PC-3 (cell line): ENCODE measurements around the gene SHBG.

ENCODE experiments used
- EZH2 ChIP-seq: fragments of 300-600 bp; sonication (generic); IDR thresholded peaks from one replicate; pipeline ENCODE4 v1.6.1; 2017; ENCODE audit warnings: antibody characterized with exemption, mild to moderate bottlenecking, low read length; ENCODE audit not compliant: unreplicated experiment
- TF ChIP-seq, protein P1 (sequence below): fragments of 300-600 bp; sonication (generic); conservative IDR thresholded peaks from 2 replicates; pipeline ENCODE4 v1.5.1; 2017; ENCODE audit warnings: antibody characterized with exemption, low read depth, mild to moderate bottlenecking, low read length

GRCh38 chr17:7627250-7628121, 2.4 kb upstream of the SHBG start, which contains the start of gene SAT2:
- TF ChIP-seq, protein P1, sequence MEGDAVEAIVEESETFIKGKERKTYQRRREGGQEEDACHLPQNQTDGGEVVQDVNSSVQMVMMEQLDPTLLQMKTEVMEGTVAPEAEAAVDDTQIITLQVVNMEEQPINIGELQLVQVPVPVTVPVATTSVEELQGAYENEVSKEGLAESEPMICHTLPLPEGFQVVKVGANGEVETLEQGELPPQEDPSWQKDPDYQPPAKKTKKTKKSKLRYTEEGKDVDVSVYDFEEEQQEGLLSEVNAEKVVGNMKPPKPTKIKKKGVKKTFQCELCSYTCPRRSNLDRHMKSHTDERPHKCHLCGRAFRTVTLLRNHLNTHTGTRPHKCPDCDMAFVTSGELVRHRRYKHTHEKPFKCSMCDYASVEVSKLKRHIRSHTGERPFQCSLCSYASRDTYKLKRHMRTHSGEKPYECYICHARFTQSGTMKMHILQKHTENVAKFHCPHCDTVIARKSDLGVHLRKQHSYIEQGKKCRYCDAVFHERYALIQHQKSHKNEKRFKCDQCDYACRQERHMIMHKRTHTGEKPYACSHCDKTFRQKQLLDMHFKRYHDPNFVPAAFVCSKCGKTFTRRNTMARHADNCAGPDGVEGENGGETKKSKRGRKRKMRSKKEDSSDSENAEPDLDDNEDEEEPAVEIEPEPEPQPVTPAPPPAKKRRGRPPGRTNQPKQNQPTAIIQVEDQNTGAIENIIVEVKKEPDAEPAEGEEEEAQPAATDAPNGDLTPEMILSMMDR: no peak
- TF ChIP-seq EZH2: no peak
